IMR-90 (cell line): Measurements from ENCODE around the gene TEX22. TPM values are rescaled to one million over a fixed set of nuclear protein-coding genes. Genes with fewer than 3 reads are reported as not detected.
A peak's percentile ranks its signal among the peaks of the same experiment; 100 is the strongest.

Experiments used
- ATAC-seq: fragments of 200-7000 bp; cut with Tn5 transposase; 2 replicates; pipeline ENCODE4 v1.9.1; 2020; ENCODE audit warnings: low read depth, mild to moderate bottlenecking, moderate library complexity
- BruUV-seq: library from RNA; stranded (reverse); fragments of 400-500 nt; replicated peaks from 2 replicates; lab custom pipeline; 2021; lab: Mats Ljungman, UMichigan
- CTCF ChIA-PET: fragments of 300-600 bp; formaldehyde crosslinking; extraction: SDS; loops from one replicate; lab custom pipeline; 2021; ENCODE audit warnings: antibody characterized with exemption; lab: Yijun Ruan, JAX
- POLR2A ChIA-PET: fragments of 300-600 bp; sonication (Branson Sonifier 250); formaldehyde crosslinking; loops from one replicate; lab custom pipeline; 2022; ENCODE audit warnings: antibody characterized with exemption; ENCODE audit not compliant: unreplicated experiment; lab: Charles Lee
- DNase-seq: peaks from one replicate; pipeline ENCODE4 v3.0.0; 2013
- H2AFZ ChIP-seq: replicated peaks from 2 replicates; pipeline ENCODE3; 2013; ENCODE audit warnings: low read length, mild to moderate bottlenecking; ENCODE audit not compliant: poor library complexity
- H2AK5ac ChIP-seq: 2 replicates; pipeline ENCODE4 v1.6.1; 2013; ENCODE audit warnings: low read depth, low read length, inconsistent platforms
- H2AK9ac ChIP-seq: replicated peaks from 2 replicates; pipeline ENCODE3; 2013; ENCODE audit warnings: mild to moderate bottlenecking, low read depth, low read length, moderate library complexity; ENCODE audit not compliant: poor library complexity
- H2BK120ac ChIP-seq: 2 replicates; pipeline ENCODE4 v1.6.1; 2013; ENCODE audit warnings: low read depth, low read length, inconsistent platforms
- H2BK15ac ChIP-seq: 3 replicates; pipeline ENCODE4 v1.6.1; 2013; ENCODE audit warnings: low read depth, low read length, inconsistent platforms
- H2BK20ac ChIP-seq: 2 replicates; pipeline ENCODE4 v1.6.1; 2013; ENCODE audit warnings: low read depth, mild to moderate bottlenecking, inconsistent platforms, low read length, moderate library complexity
- H2BK5ac ChIP-seq: 2 replicates; pipeline ENCODE4 v1.6.1; 2013; ENCODE audit warnings: mild to moderate bottlenecking, low read depth, low read length, inconsistent platforms; ENCODE audit not compliant: poor library complexity, severe bottlenecking
- H3K14ac ChIP-seq: replicated peaks from 2 replicates; pipeline ENCODE4 v1.6.1; 2013; ENCODE audit warnings: low read depth, low read length, inconsistent platforms
- H3K18ac ChIP-seq: 2 replicates; pipeline ENCODE4 v1.6.1; 2013; ENCODE audit warnings: low read depth, low read length, control low read depth
- H3K23ac ChIP-seq: 2 replicates; pipeline ENCODE4 v1.6.1; 2013; ENCODE audit warnings: low read depth, low read length, inconsistent platforms
- H3K27ac ChIP-seq: 2 replicates; pipeline ENCODE4 v1.5.1; 2013; ENCODE audit warnings: mild to moderate bottlenecking, control low read depth, low read length; ENCODE audit not compliant: insufficient read depth
- H3K27me3 ChIP-seq: 2 replicates; pipeline ENCODE4 v1.6.1; 2013; ENCODE audit warnings: low read length; ENCODE audit not compliant: control insufficient read depth, insufficient read depth
- H3K36me3 ChIP-seq: 2 replicates; pipeline ENCODE4 v1.6.1; 2013; ENCODE audit warnings: low read length, mixed read lengths; ENCODE audit not compliant: control insufficient read depth, insufficient read depth
- H3K4ac ChIP-seq: 2 replicates; pipeline ENCODE4 v1.6.1; 2013; ENCODE audit warnings: low read depth, low read length, inconsistent platforms
- H3K4me1 ChIP-seq: 2 replicates; pipeline ENCODE4 v1.6.1; 2013; ENCODE audit warnings: low read length, mixed read lengths; ENCODE audit not compliant: control insufficient read depth, insufficient read depth
- H3K4me2 ChIP-seq: 2 replicates; pipeline ENCODE4 v1.6.1; 2013; ENCODE audit warnings: low read depth, mild to moderate bottlenecking, control low read depth, low read length, moderate library complexity
- H3K4me3 ChIP-seq: 2 replicates; pipeline ENCODE4 v1.5.1; 2013; ENCODE audit warnings: low read depth, mild to moderate bottlenecking, control low read depth, low read length, moderate library complexity; ENCODE audit not compliant: insufficient read depth
- H3K56ac ChIP-seq: 2 replicates; pipeline ENCODE4 v1.6.1; 2013; ENCODE audit warnings: low read length, inconsistent platforms; ENCODE audit not compliant: insufficient read depth; ENCODE audit errors: extremely low read depth
- H3K79me1 ChIP-seq, 2 experiments: 2 replicates each; pipeline ENCODE4 v1.6.1; 2013; ENCODE audit warnings: low read length in 2 of 2, inconsistent platforms in 1 of 2, low read depth in 1 of 2
- H3K9ac ChIP-seq: 2 replicates; pipeline ENCODE4 v1.6.1; 2013; ENCODE audit warnings: low read depth, low read length, control low read depth
- H3K9me1 ChIP-seq: 2 replicates; pipeline ENCODE4 v1.6.1; 2013; ENCODE audit warnings: low read length, inconsistent platforms; ENCODE audit not compliant: insufficient read depth
- H3K9me3 ChIP-seq: 2 replicates; pipeline ENCODE4 v1.6.1; 2013; ENCODE audit warnings: low read length; ENCODE audit not compliant: control insufficient read depth, insufficient read depth
- H4K20me1 ChIP-seq: 2 replicates; pipeline ENCODE4 v1.6.1; 2013; ENCODE audit warnings: low read length, inconsistent platforms; ENCODE audit not compliant: insufficient read depth
- H4K5ac ChIP-seq: 2 replicates; pipeline ENCODE4 v1.6.1; 2013; ENCODE audit warnings: mild to moderate bottlenecking, low read depth, low read length, control low read depth
- H4K8ac ChIP-seq, 2 experiments: 2 replicates each; pipeline ENCODE4 v1.6.1; 2013; ENCODE audit warnings: low read depth in 2 of 2, low read length in 2 of 2, control low read depth in 1 of 2, inconsistent platforms in 1 of 2
- H4K91ac ChIP-seq: 2 replicates; pipeline ENCODE4 v1.6.1; 2013; ENCODE audit warnings: low read depth, low read length, inconsistent platforms; ENCODE audit not compliant: insufficient read depth
- BHLHE40 ChIP-seq: fragments of 150-350 bp; IDR thresholded peaks from 2 replicates; pipeline ENCODE4 v1.6.1; 2016; ENCODE audit warnings: mild to moderate bottlenecking, low read depth, low read length
- CEBPB ChIP-seq: IDR thresholded peaks from 2 replicates; pipeline ENCODE4 v1.6.1; 2012; ENCODE audit warnings: low read depth, low read length, improper control_type of control experiment
- CHD1 ChIP-seq: IDR thresholded peaks from 2 replicates; pipeline ENCODE4 v1.6.1; 2012; ENCODE audit warnings: low read depth, low read length, improper control_type of control experiment
- FOS ChIP-seq: fragments of 150-350 bp; IDR thresholded peaks from 2 replicates; pipeline ENCODE4 v1.6.1; 2016; ENCODE audit warnings: low read depth, low read length
- MAFK ChIP-seq: IDR thresholded peaks from 2 replicates; pipeline ENCODE4 v1.6.1; 2012; ENCODE audit warnings: low read depth, low read length, improper control_type of control experiment
- MAZ ChIP-seq: IDR thresholded peaks from 2 replicates; pipeline ENCODE4 v1.6.1; 2012; ENCODE audit warnings: low read depth, mild to moderate bottlenecking, low read length, improper control_type of control experiment, moderate library complexity, borderline replicate concordance
- MXI1 ChIP-seq: IDR thresholded peaks from 2 replicates; pipeline ENCODE4 v1.6.1; 2012; ENCODE audit warnings: low read depth, mild to moderate bottlenecking, low read length, moderate library complexity, borderline replicate concordance
- NFE2L2 ChIP-seq: fragments of 150-350 bp; IDR thresholded peaks from 2 replicates; pipeline ENCODE4 v1.6.1; 2016; ENCODE audit warnings: low read depth, mild to moderate bottlenecking, low read length
- POLR2A ChIP-seq: IDR thresholded peaks from 2 replicates; pipeline ENCODE4 v1.6.1; 2012; ENCODE audit warnings: mild to moderate bottlenecking, low read depth, low read length
- RAD21 ChIP-seq: IDR thresholded peaks from 2 replicates; pipeline ENCODE4 v1.6.1; 2012; ENCODE audit warnings: low read length, improper control_type of control experiment
- RCOR1 ChIP-seq: IDR thresholded peaks from 2 replicates; pipeline ENCODE4 v1.6.1; 2012; ENCODE audit warnings: mild to moderate bottlenecking, low read length, improper control_type of control experiment; ENCODE audit not compliant: insufficient replicate concordance
- SMC3 ChIP-seq: fragments of 150-350 bp; IDR thresholded peaks from 2 replicates; pipeline ENCODE4 v1.6.1; 2016; ENCODE audit warnings: low read depth, mild to moderate bottlenecking, antibody characterized with exemption, low read length, moderate library complexity
- WGBS, 2 experiments: methylation state at CpG; one replicate each; pipeline versions ENCODE4 v1.1.5 to v1.1.7; 2013; ENCODE audit warnings: missing lambda C conversion rate in 2 of 2; ENCODE audit not compliant: insufficient read length in 1 of 2; ENCODE audit errors: extremely low coverage in 2 of 2; 5-methylcytosine and 5-hydroxymethylcytosine counted together
- dilution Hi-C: fragments of 300-500 bp; cut with HindIII; formaldehyde crosslinking; loops from one replicate; pipeline ENCODE4 v1.14.3; 2018; ENCODE audit warnings: low sequenced_read_pairs; ENCODE audit not compliant: unreplicated experiment
- in situ Hi-C: fragments of 300-500 bp; cut with MboI; formaldehyde crosslinking; loops from 3 replicates; pipeline ENCODE4 v1.14.3; 2019; ENCODE audit warnings: low sequenced_read_pairs, inconsistent platforms, mixed read lengths
- intact Hi-C: fragments of 100-400 bp; cut with micrococcal nuclease; formaldehyde crosslinking; loops from 2 replicates; pipeline ENCODE4 v1.10.0; 2022
- polyA plus RNA-seq, 3 experiments: library from polyadenylated mRNA; depleted of rRNA; stranded (reverse); fragments of >200 nt; gene quantifications; 2 replicates each; pipeline ENCODE4 v1.2.3, GENCODE V29; 2012; ENCODE audit warnings: low replicate concordance in 1 of 3
- total RNA-seq: library from RNA; depleted of rRNA; stranded (reverse); fragments of >200 nt; gene quantifications from 2 replicates; pipeline ENCODE4 v1.2.3, GENCODE V29; 2012
- TF ChIP-seq, protein P1 (sequence below): conservative IDR thresholded peaks from 2 replicates; pipeline ENCODE4 v1.5.1; 2012; ENCODE audit warnings: mild to moderate bottlenecking, low read depth, low read length, improper control_type of control experiment
- TF ChIP-seq, protein P2 (sequence below): fragments of 150-350 bp; IDR thresholded peaks from 2 replicates; pipeline ENCODE4 v1.6.1; 2016; ENCODE audit warnings: low read depth, mild to moderate bottlenecking, low read length, moderate library complexity, borderline replicate concordance
- TF ChIP-seq, protein P3 (sequence below): fragments of 150-350 bp; IDR thresholded peaks from 2 replicates; pipeline ENCODE4 v1.6.1; 2017; ENCODE audit warnings: mild to moderate bottlenecking, antibody characterized with exemption, low read length, low read depth

Gene TEX22
- total and polyA plus RNA-seq, 2 of the 4 experiments (the other 2 are of a cell fraction), result 0.10 to 0.18 TPM

DNA sequence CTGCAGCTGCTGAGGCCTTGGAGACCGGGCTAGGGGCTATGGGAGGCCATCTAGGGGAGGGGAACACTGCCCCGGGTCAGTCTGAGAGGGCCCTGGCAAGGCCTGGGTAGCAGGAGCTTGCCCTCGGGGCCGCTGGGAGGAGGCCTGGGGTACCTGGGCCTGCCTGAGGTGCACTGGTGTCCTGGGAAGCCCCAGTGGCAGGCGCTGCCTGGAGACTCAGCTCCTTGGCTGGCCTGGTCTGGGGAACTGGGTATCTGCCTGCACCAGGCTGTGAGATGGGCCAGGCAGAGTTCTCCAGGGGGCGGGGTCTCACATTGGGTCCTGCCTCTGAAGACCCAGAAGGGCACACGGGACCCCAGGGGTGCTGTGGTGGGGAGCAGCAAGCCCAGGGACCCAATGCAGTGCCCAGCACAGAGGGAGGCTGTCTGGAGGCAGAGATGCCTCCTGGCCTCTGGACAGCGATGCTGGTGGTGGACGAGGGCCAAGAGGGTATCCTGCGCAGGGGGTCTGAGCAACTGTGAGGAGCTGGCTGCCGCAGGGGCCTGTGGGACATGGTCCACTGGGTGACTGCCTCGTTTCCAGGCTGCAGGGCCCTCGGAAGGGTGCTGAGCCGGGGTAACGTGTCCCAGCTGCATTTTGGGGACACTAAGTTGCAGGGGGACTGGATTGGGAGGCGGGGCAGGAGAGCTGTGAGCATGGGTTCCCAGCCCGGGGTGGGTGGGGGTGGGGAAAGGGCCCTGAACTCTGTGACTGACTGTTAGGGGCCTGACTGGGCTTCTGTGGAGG is 13.8 kb downstream of the TEX22 start:
- Histone ChIP-seq H3K23ac (no peak overlapping the region), H3K27ac (no peak overlapping the region), H3K18ac (no peak overlapping the region), H2AK9ac (peak overlapping the region; percentile 81), H3K27me3 (no peaks in the 10 kb centered on the region), H3K4me2 (no peak overlapping the region), H4K5ac (no peak overlapping the region), H3K4ac (no peak overlapping the region), H2BK120ac (no peak overlapping the region), H3K4me1 (peaks cover 5% of the 10 kb centered on the region), H3K9me1 (no peaks in the 10 kb centered on the region), H4K91ac (no peak overlapping the region), H2AK5ac (no peak overlapping the region; the same call in 1 of the 2 replicates), H3K36me3 (no peaks in the 10 kb centered on the region), H3K4me3 (no peak overlapping the region), H4K8ac (no peak overlapping the region), H2BK15ac (no peak overlapping the region), H2AFZ (peak overlapping the region; percentile 21), H3K14ac (no peak overlapping the region), H2BK5ac (no peak overlapping the region), H3K9ac (no peak overlapping the region), H4K20me1 (no peaks in the 10 kb centered on the region), H3K9me3 (no peaks in the 10 kb centered on the region), H2BK20ac (no peak overlapping the region), H3K56ac (no peak overlapping the region), H3K79me1 (no peaks in the 10 kb centered on the region; a peak in 1 of 4 replicates)
- no peak for DNase-seq
- ChIA-PET POLR2A (interaction anchor here (0.5 kb wide), 1 partner anchor 70 kb away, joined by 4 read pairs; no protein-coding TSS in a partner anchor), CTCF (no interaction called here)
- dilution Hi-C loops, result no loop called here
- no peak for ATAC-seq
- 62% methylated on average over 11 of the region's 17 CpGs; no CpG with 5 or more reads in 1 of the 2 experiments for WGBS, 2 experiments
- in situ Hi-C loops, result no loop called here
- intact Hi-C loops, result no loop called here
- BruUV-seq, result no TSS peak
- TF ChIP-seq, protein P1, sequence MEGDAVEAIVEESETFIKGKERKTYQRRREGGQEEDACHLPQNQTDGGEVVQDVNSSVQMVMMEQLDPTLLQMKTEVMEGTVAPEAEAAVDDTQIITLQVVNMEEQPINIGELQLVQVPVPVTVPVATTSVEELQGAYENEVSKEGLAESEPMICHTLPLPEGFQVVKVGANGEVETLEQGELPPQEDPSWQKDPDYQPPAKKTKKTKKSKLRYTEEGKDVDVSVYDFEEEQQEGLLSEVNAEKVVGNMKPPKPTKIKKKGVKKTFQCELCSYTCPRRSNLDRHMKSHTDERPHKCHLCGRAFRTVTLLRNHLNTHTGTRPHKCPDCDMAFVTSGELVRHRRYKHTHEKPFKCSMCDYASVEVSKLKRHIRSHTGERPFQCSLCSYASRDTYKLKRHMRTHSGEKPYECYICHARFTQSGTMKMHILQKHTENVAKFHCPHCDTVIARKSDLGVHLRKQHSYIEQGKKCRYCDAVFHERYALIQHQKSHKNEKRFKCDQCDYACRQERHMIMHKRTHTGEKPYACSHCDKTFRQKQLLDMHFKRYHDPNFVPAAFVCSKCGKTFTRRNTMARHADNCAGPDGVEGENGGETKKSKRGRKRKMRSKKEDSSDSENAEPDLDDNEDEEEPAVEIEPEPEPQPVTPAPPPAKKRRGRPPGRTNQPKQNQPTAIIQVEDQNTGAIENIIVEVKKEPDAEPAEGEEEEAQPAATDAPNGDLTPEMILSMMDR, result no peak
- no peak for TF ChIP-seq MXI1
- TF ChIP-seq MAFK, result no peak
- TF ChIP-seq MAZ, result no peak
- no peak for TF ChIP-seq CHD1
- no peak for TF ChIP-seq CEBPB
- TF ChIP-seq POLR2A, result no peak
- TF ChIP-seq, protein P2, sequence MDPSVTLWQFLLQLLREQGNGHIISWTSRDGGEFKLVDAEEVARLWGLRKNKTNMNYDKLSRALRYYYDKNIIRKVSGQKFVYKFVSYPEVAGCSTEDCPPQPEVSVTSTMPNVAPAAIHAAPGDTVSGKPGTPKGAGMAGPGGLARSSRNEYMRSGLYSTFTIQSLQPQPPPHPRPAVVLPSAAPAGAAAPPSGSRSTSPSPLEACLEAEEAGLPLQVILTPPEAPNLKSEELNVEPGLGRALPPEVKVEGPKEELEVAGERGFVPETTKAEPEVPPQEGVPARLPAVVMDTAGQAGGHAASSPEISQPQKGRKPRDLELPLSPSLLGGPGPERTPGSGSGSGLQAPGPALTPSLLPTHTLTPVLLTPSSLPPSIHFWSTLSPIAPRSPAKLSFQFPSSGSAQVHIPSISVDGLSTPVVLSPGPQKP, result no peak
- TF ChIP-seq RAD21, result no peak
- TF ChIP-seq NFE2L2, result no peak
- no peak for TF ChIP-seq RCOR1
- no peak for TF ChIP-seq BHLHE40
- no peak for TF ChIP-seq SMC3
- TF ChIP-seq FOS, result no peak
- TF ChIP-seq, protein P3, sequence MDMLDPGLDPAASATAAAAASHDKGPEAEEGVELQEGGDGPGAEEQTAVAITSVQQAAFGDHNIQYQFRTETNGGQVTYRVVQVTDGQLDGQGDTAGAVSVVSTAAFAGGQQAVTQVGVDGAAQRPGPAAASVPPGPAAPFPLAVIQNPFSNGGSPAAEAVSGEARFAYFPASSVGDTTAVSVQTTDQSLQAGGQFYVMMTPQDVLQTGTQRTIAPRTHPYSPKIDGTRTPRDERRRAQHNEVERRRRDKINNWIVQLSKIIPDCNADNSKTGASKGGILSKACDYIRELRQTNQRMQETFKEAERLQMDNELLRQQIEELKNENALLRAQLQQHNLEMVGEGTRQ, result no peak
